Stimulated activated CD8-positive, alpha-beta memory T cell treated with anti-CD3 and anti-CD28 coated beads, Interleukin-15, amount 100 ng/mL, for 48 hours (primary cell): ENCODE measurements around the gene FXYD1.
"Not testable (repeated sequence)": the region's sequence is repeated elsewhere in the genome, so short reads cannot be mapped to it uniquely, and the experiment has no call there.

Experiments used
- DNase-seq, 2 donors: peaks; one replicate each; pipeline ENCODE4 v3.0.0-alpha.2; 2020; ENCODE audit warnings: low read depth in 2 of 2

The FXYD1 gene

GRCh38 chr19:35138305-35138892 is at the start of gene FXYD1:
Gene FXYD1 (plus strand): TSS chr19:35138824. CDS start chr19:35140080, 1,256 bp downstream.
- no peak for DNase-seq

GRCh38 chr19:35089554-35089953 is 49.1 kb upstream of the FXYD1 start:
- DNase-seq: no peak

GRCh38 chr19:35090160-35090505 is 48.5 kb upstream of the FXYD1 start:
- DNase-seq: no peak

- no peak for DNase-seq
These were observed 48.0 kb upstream of the FXYD1 start for GRCh38 chr19:35090506-35091214.

GRCh38 chr19:35093430-35093829 is 45.2 kb upstream of the FXYD1 start:
- no peak for DNase-seq

- DNase-seq: no peak
These were observed 44.5 kb upstream of the FXYD1 start for GRCh38 chr19:35093941-35094647.

- no peak for DNase-seq
These were observed 44.0 kb upstream of the FXYD1 start for GRCh38 chr19:35094656-35095055.

GRCh38 chr19:35095667-35096368 is 42.8 kb upstream of the FXYD1 start:
- no peak for DNase-seq

GRCh38 chr19:35098413-35099049 is 40.1 kb upstream of the FXYD1 start:
- DNase-seq: no peak

GRCh38 chr19:35099155-35099896 is 39.3 kb upstream of the FXYD1 start:
- no peak for DNase-seq

GRCh38 chr19:35099897-35100275 is 38.7 kb upstream of the FXYD1 start:
- DNase-seq: no peak

GRCh38 chr19:35100588-35101533 is 37.8 kb upstream of the FXYD1 start:
- no peak for DNase-seq

GRCh38 chr19:35101949-35102348 is 36.7 kb upstream of the FXYD1 start:
- DNase-seq: not testable (repeated sequence)

GRCh38 chr19:35103614-35104013 is 35.0 kb upstream of the FXYD1 start:
- DNase-seq: not testable (repeated sequence)

- DNase-seq: no peak
These were observed 34.3 kb upstream of the FXYD1 start for GRCh38 chr19:35104361-35104760.

- DNase-seq: no peak
These were observed 33.6 kb upstream of the FXYD1 start for GRCh38 chr19:35105047-35105410.

GRCh38 chr19:35105411-35106290 is 33.0 kb upstream of the FXYD1 start:
- no peak for DNase-seq

- DNase-seq: no peak
These were observed 32.4 kb upstream of the FXYD1 start for GRCh38 chr19:35106291-35106583.

GRCh38 chr19:35106898-35107541 is 31.6 kb upstream of the FXYD1 start:
- DNase-seq: no peak
